HCT116 (cell line): ENCODE results near the gene SCN2A. TPM values are rescaled to one million over a fixed set of nuclear protein-coding genes. Genes with fewer than 3 reads are reported as not detected.

Experiments
- ATAC-seq: fragments of 200-7000 bp; cut with Tn5 transposase; 2 replicates; pipeline ENCODE4 v1.9.1; 2020; ENCODE audit warnings: mild to moderate bottlenecking, moderate library complexity
- BruUV-seq: library from RNA; stranded (reverse); fragments of 400-500 nt; replicated peaks from 2 replicates; lab custom pipeline; 2021; lab: Mats Ljungman, UMichigan
- CTCF ChIA-PET: fragments of 300-600 bp; sonication (Branson Sonifier 250); formaldehyde crosslinking; loops from one replicate; lab custom pipeline; 2021; ENCODE audit warnings: antibody characterized with exemption; lab: Charles Lee
- POLR2A ChIA-PET: fragments of 300-600, 350-600 bp; sonication (Branson Sonifier 250); formaldehyde crosslinking; loops from one replicate; lab custom pipeline; 2021; ENCODE audit warnings: antibody characterized with exemption; lab: Charles Lee
- RAD21 ChIA-PET, 2 experiments: fragments of 300-600 bp; sonication (Branson Sonifier 250); formaldehyde crosslinking; loops; one replicate each; lab custom pipeline; 2023; ENCODE audit warnings: low total read pairs in 2 of 2; ENCODE audit not compliant: uncharacterized antibody in 2 of 2, unreplicated experiment in 2 of 2, low non-redundant PET in 1 of 2; lab: Charles Lee
- DNase-seq: peaks from one replicate; pipeline ENCODE4 v3.0.0-alpha.2; 2010; ENCODE audit warnings: low read depth, low spot score
- H2AFZ ChIP-seq: fragments of 200-600 bp; shearing (Covaris generic), sonication (generic); 2 replicates; pipeline ENCODE4 v1.6.1; 2017; ENCODE audit warnings: low read depth, mixed run types, mixed read lengths, antibody characterized with exemption, low read length; ENCODE audit not compliant: poor library complexity, severe bottlenecking
- H3K27ac ChIP-seq: 2 replicates; pipeline ENCODE4 v1.5.1; 2012; ENCODE audit warnings: low read depth, low read length
- H3K27me3 ChIP-seq: fragments of 200-600 bp; sonication (generic); 2 replicates; pipeline ENCODE4 v1.6.1; 2016; ENCODE audit warnings: mixed run types, low read length, mixed read lengths; ENCODE audit not compliant: insufficient read depth
- H3K36me3 ChIP-seq, 2 experiments: fragments of 200-500 bp in 1 of 2; fragments of 200-600 bp in 1 of 2; sonication (Bioruptor generic) in 1 of 2; sonication (generic) in 1 of 2; 2 replicates each; pipeline versions ENCODE4 v1.5.1 to v1.6.1; 2014 to 2016; ENCODE audit warnings: low read length in 2 of 2, inconsistent platforms in 1 of 2, mixed read lengths in 1 of 2, mixed run types in 1 of 2; ENCODE audit not compliant: insufficient read depth in 2 of 2, control insufficient read depth in 1 of 2
- H3K4me1 ChIP-seq, 2 experiments: fragments of 200-600 bp in 1 of 2; sonication (generic) in 1 of 2; 2 replicates each; pipeline versions ENCODE4 v1.5.1 to v1.6.1; 2012 to 2017; ENCODE audit warnings: low read length in 2 of 2, inconsistent platforms in 1 of 2, mild to moderate bottlenecking in 1 of 2, mixed read lengths in 1 of 2, mixed run types in 1 of 2, moderate library complexity in 1 of 2; ENCODE audit not compliant: insufficient read depth in 2 of 2, control insufficient read depth in 1 of 2
- H3K4me2 ChIP-seq: fragments of 200-600 bp; sonication (generic); 2 replicates; pipeline ENCODE4 v1.6.1; 2017; ENCODE audit warnings: mixed run types, low read length, mixed read lengths
- H3K4me3 ChIP-seq, 2 experiments: fragments of 200-600 bp in 1 of 2; sonication (generic) in 1 of 2; replicated peaks in 1 of 2; 2 replicates each; pipeline ENCODE4 v1.5.1; 2011 to 2016; ENCODE audit warnings: low read length in 2 of 2, control low read depth in 1 of 2, low read depth in 1 of 2, mild to moderate bottlenecking in 1 of 2, mixed read lengths in 1 of 2, mixed run types in 1 of 2
- H3K79me2 ChIP-seq: fragments of 200-600 bp; sonication (generic); 2 replicates; pipeline ENCODE4 v1.6.1; 2017; ENCODE audit warnings: mild to moderate bottlenecking, mixed run types, low read length, moderate library complexity, mixed read lengths; ENCODE audit not compliant: insufficient read depth
- H3K9ac ChIP-seq: fragments of 200-600 bp; sonication (generic); 2 replicates; pipeline ENCODE4 v1.6.1; 2016; ENCODE audit warnings: low read length, mixed read lengths
- H3K9me2 ChIP-seq: fragments of 200-600 bp; sonication (generic), shearing (Covaris generic); 2 replicates; pipeline ENCODE4 v1.6.1; 2017; ENCODE audit warnings: mixed run types, mild to moderate bottlenecking, moderate library complexity; ENCODE audit not compliant: insufficient read depth
- H3K9me3 ChIP-seq, 2 experiments: fragments of 200-500 bp in 1 of 2; fragments of 200-600 bp in 1 of 2; sonication (Bioruptor generic) in 1 of 2; sonication (generic) in 1 of 2; 2 replicates each; pipeline ENCODE4 v1.6.1; 2014 to 2017; ENCODE audit warnings: low read length in 2 of 2, mixed read lengths in 2 of 2, inconsistent platforms in 1 of 2, low read depth in 1 of 2, mild to moderate bottlenecking in 1 of 2, mixed run types in 1 of 2, moderate library complexity in 1 of 2; ENCODE audit not compliant: control insufficient read depth in 1 of 2, insufficient read depth in 1 of 2
- H4K20me1 ChIP-seq: fragments of 200-600 bp; sonication (generic), shearing (Covaris generic); 2 replicates; pipeline ENCODE4 v1.6.1; 2017; ENCODE audit warnings: mixed run types, mild to moderate bottlenecking, moderate library complexity; ENCODE audit not compliant: insufficient read depth
- ATF3 ChIP-seq: IDR thresholded peaks from 2 replicates; pipeline ENCODE4 v1.6.1; 2012
- CBX3 ChIP-seq: IDR thresholded peaks from 2 replicates; pipeline ENCODE4 v1.6.1; 2012; ENCODE audit warnings: low read depth
- CEBPB ChIP-seq: IDR thresholded peaks from 2 replicates; pipeline ENCODE4 v1.6.1; 2012; ENCODE audit warnings: low read depth
- EZH2 ChIP-seq: fragments of 200-600 bp; sonication (generic); IDR thresholded peaks from 2 replicates; pipeline ENCODE4 v1.6.1; 2017; ENCODE audit warnings: antibody characterized with exemption, mixed run types
- EZH2phosphoT487 ChIP-seq: fragments of 200-600 bp; IDR thresholded peaks from 2 replicates; pipeline ENCODE4 v1.6.1; 2018; ENCODE audit warnings: antibody characterized with exemption, borderline replicate concordance
- POLR2A ChIP-seq: IDR thresholded peaks from 2 replicates; pipeline ENCODE4 v1.7.0; 2011; ENCODE audit warnings: borderline replicate concordance; ENCODE audit not compliant: insufficient read depth, insufficient read length; ENCODE audit errors: extremely low read depth
- POLR2AphosphoS5 ChIP-seq: IDR thresholded peaks from 2 replicates; pipeline ENCODE4 v1.6.1; 2011; ENCODE audit warnings: mild to moderate bottlenecking, low read depth, low read length, moderate library complexity
- RAD21 ChIP-seq: IDR thresholded peaks from 2 replicates; pipeline ENCODE4 v1.6.1; 2012; ENCODE audit warnings: low read depth, mild to moderate bottlenecking
- REST ChIP-seq: IDR thresholded peaks from 2 replicates; pipeline ENCODE4 v1.6.1; 2012; ENCODE audit warnings: low read depth
- TCF7L2 ChIP-seq: IDR thresholded peaks from 2 replicates; pipeline ENCODE4 v1.7.0; 2011; ENCODE audit warnings: borderline replicate concordance, inconsistent platforms; ENCODE audit not compliant: insufficient read depth, insufficient read length; ENCODE audit errors: extremely low read depth
- ZBTB33 ChIP-seq: IDR thresholded peaks from 2 replicates; pipeline ENCODE4 v1.6.1; 2011; ENCODE audit warnings: mild to moderate bottlenecking, low read length, moderate library complexity; ENCODE audit not compliant: insufficient replicate concordance; ENCODE audit errors: extremely low read depth
- ZFX ChIP-seq: fragments of 450-650 bp; IDR thresholded peaks from 2 replicates; pipeline ENCODE4 v1.6.1; 2017
- ZNF274 ChIP-seq: fragments of 200-500 bp; sonication (Bioruptor generic); IDR thresholded peaks from 2 replicates; pipeline ENCODE4 v1.6.1; 2014; ENCODE audit warnings: mild to moderate bottlenecking, low read depth, low read length, inconsistent platforms
- intact Hi-C: fragments of 100-400 bp; cut with micrococcal nuclease; formaldehyde crosslinking; loops from 2 replicates; pipeline ENCODE4 v1.10.0; 2022
- total RNA-seq: library from RNA; stranded (reverse); gene quantifications from one replicate; pipeline ENCODE4 v1.2.1, GENCODE V29; 2021; ENCODE audit not compliant: unreplicated experiment

SCN2A gene
- total RNA-seq, 1 experiment from 2014 or later = 0.25 TPM

GRCh38 chr2:165373278-165374010 lies 134.2 kb downstream of the SCN2A start:
- Histone ChIP-seq H3K4me2 (no peak overlapping the region), H3K27me3 (0 out of 2 replicates have a peak, but pooled peaks cover 7% of the 10 kb centered on the region), H3K36me3 (no peaks in the 10 kb centered on the region), H3K27ac (no peak overlapping the region), H3K4me1 (no peaks in the 10 kb centered on the region), H3K9me3 (no peaks in the 10 kb centered on the region), H2AFZ (no peak overlapping the region), H3K79me2 (no peaks in the 10 kb centered on the region), H3K4me3 (no peak overlapping the region), H4K20me1 (no peaks in the 10 kb centered on the region), H3K9me2 (no peaks in the 10 kb centered on the region), H3K9ac (no peak overlapping the region)
- DNase-seq (no peak), ATAC-seq (no peak)
- ChIA-PET RAD21 (no interaction called here), POLR2A (no interaction called here), CTCF (no interaction called here)
- TF ChIP-seq RAD21 (no peak), REST (no peak), POLR2AphosphoS5 (no peak), TCF7L2 (no peak), ZBTB33 (no peak), CBX3 (no peak), ZNF274 (no peak), POLR2A (no peak), CEBPB (no peak), ZFX (no peak), ATF3 (no peak), EZH2phosphoT487 (no peak), EZH2 (no peak)
- intact Hi-C loops = no loop called here
- no TSS peak for BruUV-seq
